ENCODE measurements around the gene MACF1.

DNA sequence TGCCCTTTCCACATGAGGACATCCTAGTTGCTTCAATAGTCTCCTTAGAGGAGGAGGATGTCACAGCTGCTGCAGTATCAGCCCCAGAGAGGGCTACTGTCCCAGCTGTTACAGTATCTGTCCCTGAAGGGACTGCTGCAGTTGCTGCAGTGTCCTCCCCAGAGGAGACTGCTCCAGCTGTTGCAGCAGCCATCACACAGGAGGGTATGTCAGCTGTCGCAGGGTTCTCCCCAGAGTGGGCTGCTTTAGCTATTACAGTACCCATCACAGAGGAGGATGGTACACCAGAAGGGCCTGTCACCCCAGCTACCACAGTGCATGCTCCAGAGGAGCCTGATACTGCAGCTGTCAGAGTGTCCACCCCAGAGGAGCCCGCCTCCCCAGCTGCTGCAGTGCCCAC is 208.4 kb downstream of the MACF1 start:
- TF ChIP-seq, protein P1, sequence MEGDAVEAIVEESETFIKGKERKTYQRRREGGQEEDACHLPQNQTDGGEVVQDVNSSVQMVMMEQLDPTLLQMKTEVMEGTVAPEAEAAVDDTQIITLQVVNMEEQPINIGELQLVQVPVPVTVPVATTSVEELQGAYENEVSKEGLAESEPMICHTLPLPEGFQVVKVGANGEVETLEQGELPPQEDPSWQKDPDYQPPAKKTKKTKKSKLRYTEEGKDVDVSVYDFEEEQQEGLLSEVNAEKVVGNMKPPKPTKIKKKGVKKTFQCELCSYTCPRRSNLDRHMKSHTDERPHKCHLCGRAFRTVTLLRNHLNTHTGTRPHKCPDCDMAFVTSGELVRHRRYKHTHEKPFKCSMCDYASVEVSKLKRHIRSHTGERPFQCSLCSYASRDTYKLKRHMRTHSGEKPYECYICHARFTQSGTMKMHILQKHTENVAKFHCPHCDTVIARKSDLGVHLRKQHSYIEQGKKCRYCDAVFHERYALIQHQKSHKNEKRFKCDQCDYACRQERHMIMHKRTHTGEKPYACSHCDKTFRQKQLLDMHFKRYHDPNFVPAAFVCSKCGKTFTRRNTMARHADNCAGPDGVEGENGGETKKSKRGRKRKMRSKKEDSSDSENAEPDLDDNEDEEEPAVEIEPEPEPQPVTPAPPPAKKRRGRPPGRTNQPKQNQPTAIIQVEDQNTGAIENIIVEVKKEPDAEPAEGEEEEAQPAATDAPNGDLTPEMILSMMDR (IDR thresholded peaks at IDR 0.05): no peak
- TF ChIP-seq POLR2A (IDR thresholded peaks at IDR 0.05) (no peak), EP300 (IDR thresholded peaks at IDR 0.05) (no peak)
